ENCODE measurements around the gene FAM217B.

Gene FAM217B

GRCh38 chr20:59983076-59983475, 42.9 kb downstream of the FAM217B start:
- DNase-seq: no peak

GRCh38 chr20:59984541-59984940, 44.4 kb downstream of the FAM217B start:
- DNase-seq: no peak

DNA sequence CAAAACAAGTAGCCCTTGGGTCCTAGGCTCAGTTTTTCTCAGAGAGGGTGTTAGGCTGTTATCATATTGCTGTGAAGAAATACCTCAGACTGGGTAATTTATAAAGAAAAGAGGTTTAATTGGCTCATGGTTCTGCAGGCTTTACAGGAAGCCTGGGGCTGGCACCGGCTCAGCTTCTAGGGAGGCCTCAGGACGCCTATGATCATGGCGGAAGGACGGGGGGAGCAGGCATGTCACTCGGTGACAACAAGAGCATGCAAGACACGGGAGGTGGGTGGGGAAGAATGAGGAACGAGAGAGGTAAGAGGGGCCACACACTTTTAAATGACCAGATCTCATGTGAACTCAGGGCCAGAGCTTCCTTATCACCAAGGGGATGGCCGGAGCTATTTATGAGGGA, 45.0 kb downstream of the FAM217B start:
- DNase-seq: no peak

- DNase-seq: no peak
These were observed 45.7 kb downstream of the FAM217B start for GRCh38 chr20:59985864-59986263.

DNA sequence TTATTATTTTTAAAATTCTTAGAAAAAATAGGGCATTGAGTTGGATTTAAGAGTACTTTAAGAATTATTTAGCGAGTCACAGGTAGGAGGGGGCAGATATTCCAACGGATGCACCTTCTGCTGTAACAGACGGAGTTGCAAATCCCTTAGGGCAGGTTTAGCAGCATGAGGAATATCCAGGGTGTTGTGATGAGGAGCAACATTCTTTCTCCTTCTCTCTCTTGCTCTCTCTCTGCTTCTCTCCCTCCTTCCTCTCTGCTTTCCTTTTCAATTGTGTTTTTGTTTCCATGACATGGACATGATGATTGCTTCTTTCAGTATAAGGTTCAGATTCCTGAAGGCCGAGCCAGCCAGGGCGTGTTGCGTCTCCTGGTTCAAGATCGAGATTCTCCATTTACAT, 46.9 kb downstream of the FAM217B start:
- no peak for DNase-seq

- peak; percentile 11 for DNase-seq
These were observed 48.0 kb downstream of the FAM217B start for GRCh38 chr20:59988141-59988540.

DNA sequence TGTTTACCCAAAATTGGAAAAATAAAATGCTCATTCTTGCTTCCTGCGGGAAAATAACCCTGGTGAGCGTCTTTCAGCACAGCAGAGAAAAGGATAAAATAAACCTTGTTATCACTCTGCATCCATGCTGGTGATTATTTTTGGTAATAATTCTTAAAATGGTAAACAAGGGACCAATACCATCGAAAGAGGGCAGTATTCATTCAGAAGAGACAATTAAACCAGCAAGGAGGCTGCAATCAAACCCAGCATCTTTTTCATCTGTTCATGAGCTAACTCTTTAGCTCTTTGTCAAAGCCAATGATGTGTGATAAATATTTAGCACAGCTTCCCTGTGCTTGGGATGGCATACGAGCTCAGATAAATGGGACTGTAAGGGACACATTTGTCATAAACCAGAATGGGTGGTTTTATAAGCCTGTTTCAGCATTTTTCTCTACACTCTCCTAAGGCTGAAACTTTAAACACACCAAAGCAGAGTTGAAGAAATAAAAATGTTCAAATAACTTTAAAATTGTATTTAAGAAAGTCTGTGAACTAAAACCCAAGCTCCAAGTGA, 52.4 kb downstream of the FAM217B start:
- DNase-seq: no peak

GRCh38 chr20:59993736-59994430, 53.7 kb downstream of the FAM217B start:
- no peak for DNase-seq

DNA sequence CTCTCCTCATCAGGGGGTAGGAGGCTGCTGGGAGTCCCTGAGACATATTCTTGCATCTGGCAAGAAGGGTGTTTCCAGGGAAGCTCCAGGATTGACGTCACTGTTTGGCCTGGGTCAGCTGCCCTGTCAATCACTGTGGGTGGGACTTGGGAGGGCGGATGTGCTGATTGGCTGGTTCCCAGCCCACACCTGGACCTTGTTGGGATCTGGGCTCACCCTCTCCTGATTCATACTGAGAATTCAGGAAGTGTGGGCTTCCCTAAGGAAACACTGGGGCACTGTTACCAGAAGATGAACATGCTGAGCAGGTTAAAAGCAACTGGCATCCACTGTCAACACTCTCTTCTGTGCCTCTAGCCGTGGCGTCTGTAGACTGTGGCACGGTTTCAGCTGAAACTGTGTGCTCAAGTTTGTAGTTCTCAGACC, 54.5 kb downstream of the FAM217B start:
- DNase-seq: peak; percentile 48

DNA sequence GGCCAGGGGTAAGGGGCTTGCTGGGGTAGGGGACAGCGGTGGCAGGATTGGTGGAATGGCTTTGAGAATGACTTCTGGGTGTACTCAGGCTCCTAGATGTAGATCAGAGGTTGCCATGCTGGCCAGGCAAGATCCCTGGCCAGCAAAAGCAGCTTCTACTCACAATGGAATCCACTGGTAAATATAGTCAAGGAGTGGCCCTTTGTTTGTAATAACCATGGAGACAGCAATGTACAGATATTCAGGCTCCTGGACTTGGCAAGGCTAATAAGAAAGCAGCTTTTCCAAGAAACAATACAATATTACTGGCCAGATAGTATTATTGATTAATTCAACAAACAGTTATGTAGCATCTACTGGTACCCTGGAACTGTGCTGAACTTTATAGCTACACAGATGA, 55.9 kb downstream of the FAM217B start:
- no peak for DNase-seq

GRCh38 chr20:59997896-59998295, 57.7 kb downstream of the FAM217B start:
- no peak for DNase-seq

Data from NCI-H226 (cell line).